Cerebellar cortex (tissue), 1 donor: Measurements from ENCODE around the gene SPATA16.
"Not testable (repeated sequence)": the region's sequence is repeated elsewhere in the genome, so short reads cannot be mapped to it uniquely, and the experiment has no call there.

ENCODE experiments used
- DNase-seq: peaks from one replicate; pipeline ENCODE4 v3.0.0-alpha.2; 2015; ENCODE audit warnings: low spot score

SPATA16 gene

DNA sequence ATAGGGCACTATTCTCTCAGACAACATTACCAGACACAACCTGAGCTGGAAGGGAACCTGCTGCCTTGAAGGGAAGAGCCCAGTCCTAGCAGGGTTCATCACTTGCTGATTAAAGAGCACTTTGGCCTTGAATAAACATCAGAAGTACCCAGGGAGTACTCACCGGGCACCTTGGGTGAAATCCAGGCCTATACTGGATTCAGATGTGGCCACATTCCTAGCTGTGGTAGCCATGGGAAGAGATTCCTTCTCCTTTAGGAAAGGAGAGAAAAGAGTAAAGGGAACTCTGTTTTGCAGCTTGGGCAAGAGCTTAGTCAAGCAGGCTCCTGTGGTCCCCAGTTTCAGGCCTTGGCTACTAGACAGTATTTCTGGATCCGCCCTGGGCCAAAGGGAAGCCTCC lies 195.0 kb downstream of the SPATA16 start:
- DNase-seq, result no peak

DNA sequence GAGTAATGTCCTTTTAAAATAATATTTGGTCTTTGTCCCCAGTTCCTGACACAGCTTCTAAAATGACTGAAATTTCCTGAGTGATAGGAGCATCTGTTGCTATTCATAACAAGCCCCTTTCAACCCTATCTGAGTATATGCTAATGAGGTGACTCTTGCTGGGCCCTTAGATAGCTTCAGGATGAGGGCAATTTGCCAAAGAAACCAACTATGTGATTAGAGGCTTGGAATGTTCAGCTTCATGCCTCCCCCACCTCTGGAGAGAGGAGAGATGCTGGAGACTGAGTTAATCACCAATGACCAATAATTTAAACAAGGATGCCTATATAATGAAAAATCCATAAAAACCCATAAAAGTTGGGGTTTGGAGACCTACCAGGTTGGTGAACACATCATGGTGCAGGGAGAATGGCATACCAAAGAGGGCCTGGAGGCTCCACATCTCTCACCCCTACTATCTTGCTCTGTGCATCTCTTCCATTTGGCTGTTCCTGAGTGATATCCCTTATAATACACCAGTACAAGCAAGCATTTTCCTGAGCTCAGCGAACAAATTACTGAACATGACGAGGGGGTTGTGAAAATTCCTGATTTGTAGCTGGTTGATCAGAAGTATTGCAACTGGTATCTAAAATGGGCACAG lies 201.3 kb downstream of the SPATA16 start:
- DNase-seq, result no peak

DNA sequence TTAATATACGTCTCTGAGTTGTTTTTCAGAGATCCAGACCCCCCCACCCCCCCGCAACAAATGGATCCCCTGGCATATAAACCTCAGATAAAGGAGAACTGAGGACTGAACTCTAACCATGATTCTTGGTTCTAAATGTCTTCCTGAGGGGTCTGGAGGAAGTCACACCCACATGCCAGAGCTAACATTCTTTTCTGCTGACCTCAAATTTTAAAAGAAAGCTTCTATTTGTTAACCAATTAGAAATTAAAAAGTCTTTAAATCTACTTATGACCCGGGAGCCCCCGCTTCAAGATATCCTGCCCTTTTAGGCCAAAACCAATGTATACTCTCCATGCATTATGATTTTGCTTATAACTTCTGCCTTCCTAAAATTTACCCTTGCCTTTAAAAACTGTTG lies 202.2 kb downstream of the SPATA16 start:
- DNase-seq, result no peak

DNA sequence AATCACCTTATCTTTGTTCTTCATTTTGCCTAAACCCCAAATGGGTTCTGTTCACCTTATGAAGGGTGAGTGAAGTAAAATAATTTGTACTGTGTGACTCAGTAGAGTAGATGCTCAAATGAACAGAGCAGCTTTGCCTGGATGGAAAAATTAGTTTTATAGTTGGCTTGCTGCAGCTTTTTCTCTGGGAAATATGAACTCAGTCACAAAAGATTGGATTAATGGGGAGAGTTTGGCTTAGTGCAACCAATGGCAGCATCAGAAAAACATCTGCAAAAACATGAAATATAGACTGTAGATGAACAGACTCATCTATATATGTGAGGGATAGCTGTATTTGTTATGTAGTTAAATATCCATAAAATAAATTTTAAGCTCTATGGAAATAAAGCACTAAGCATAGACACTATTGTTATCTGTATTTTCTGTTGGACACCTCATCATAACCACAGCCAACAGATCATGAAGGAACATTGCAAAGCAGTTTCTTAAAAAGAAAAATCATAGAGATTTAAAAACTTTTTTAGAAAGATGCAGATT lies 209.2 kb downstream of the SPATA16 start:
- DNase-seq, result no peak

GRCh38 chr3:172929451-172929850 lies 211.6 kb downstream of the SPATA16 start:
- no peak for DNase-seq

- DNase-seq, result no peak
These were observed 216.5 kb downstream of the SPATA16 start for GRCh38 chr3:172924546-172924945.

DNA sequence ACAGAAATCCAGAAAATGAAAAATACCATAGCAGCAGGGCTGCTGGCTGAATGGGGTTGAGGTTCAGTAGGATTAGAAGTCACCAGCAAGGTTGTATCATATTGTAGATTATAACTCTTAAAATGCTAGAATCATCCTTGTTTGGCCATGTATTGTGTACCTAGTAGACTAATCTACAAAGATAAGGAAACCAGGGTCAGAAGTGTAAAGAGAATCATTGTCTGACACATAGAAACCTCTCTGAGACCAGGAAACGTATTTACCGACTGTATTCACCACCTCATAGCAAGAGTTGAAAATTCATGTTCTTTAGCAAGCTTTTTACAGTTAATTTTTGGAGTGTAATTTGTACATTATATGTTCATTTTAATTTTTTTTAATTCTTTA lies 221.7 kb downstream of the SPATA16 start:
- DNase-seq, result no peak

DNA sequence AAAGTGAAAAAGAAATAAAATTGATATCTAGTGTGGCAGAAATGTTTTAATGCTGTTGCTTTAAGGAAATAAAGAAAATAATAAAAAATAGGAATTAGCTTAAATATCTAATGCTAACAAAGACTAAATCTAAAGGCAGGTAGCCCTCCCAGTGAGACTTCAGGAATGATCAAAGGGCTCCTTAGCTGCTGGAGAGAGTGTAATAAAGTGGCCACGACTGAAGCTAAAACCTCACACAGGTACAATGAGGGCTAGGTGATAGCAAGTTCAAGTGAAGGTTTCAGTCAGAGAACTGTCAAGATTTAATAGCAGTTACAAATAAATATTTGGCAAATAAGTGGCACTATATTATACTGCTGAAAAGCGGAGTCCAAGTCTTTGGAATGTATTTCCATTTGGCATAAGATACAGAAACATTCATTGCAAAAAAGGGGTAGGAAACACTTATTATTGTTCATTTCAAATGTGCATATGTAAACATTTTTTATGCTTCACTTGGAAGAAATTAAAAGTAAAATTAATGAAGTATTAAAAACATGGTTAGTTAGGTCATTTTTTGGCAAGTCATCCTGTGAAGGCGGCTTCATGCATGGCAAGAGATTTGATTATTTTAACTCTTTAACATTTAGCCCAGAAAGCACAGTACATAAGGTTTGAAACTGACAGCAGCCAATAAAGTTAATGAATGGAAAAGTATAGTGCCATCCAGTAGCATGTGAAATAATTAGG lies 222.3 kb downstream of the SPATA16 start:
- no peak for DNase-seq

DNA sequence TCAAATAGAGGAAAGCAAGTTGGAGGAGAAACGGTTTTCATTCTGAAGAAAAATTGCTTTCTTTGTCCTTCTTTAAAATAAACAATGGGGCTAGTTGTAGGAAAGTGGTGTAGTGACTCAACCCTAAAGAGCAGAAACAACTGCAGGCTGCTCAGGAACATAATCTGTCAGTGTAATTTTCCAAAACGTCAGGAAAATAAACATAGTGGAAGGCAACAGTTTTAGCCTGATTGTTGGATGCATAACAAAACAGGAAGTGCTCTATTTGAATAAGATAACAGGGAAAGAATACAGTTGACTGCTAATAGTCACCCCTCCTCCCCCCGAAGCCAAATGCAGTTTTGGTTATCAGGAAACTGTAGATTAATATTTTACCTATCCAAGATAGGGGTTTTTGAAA lies 222.9 kb downstream of the SPATA16 start:
- DNase-seq, result no peak

GRCh38 chr3:172915911-172916514 lies 225.0 kb downstream of the SPATA16 start:
- DNase-seq, result no peak

- DNase-seq, result no peak
These were observed 226.2 kb downstream of the SPATA16 start for GRCh38 chr3:172914854-172915253.

DNA sequence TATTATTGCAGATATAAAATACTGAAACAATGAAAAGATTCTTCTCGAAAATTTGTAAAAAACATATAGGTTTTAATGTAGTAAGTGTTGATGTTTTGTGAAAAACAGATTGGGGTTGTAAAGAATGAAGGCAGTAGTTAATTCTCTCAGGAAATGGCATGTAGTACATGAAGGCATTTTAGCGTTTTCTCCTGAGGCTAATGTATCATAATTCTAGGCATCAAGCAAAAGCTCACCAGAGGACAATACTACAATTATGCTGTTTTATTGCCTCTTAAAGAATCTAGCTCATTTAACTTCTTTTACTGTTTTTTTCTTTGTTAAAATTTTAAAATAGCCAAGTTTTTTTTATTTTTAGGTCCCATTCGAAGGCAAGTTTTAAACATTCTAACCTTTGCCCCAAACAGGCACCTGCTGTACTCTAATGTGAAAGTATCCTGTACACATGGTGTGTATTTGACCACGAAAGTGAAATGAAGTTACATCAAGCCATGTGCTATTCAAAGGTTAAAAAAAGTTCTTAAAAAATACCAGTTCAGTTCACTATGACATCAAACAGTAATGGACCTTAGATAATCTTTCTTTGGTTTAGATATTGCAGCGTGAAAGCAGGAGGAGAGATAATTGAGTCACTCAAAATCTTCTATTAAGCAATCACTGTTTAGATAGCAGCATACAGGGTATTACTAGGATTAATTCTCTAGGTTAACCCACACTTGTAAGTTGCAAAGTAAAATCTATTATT lies 227.0 kb downstream of the SPATA16 start:
- DNase-seq, result no peak

- DNase-seq, result no peak
These were observed 229.9 kb downstream of the SPATA16 start for GRCh38 chr3:172911142-172911541.

- no peak for DNase-seq
These were observed 232.2 kb downstream of the SPATA16 start for GRCh38 chr3:172908771-172909270.

- no peak for DNase-seq
These were observed 235.6 kb downstream of the SPATA16 start for GRCh38 chr3:172905451-172905850.

- no peak for DNase-seq
These were observed 236.2 kb downstream of the SPATA16 start for GRCh38 chr3:172904711-172905373.

- DNase-seq, result no peak
These were observed 237.3 kb downstream of the SPATA16 start for GRCh38 chr3:172903642-172904320.

DNA sequence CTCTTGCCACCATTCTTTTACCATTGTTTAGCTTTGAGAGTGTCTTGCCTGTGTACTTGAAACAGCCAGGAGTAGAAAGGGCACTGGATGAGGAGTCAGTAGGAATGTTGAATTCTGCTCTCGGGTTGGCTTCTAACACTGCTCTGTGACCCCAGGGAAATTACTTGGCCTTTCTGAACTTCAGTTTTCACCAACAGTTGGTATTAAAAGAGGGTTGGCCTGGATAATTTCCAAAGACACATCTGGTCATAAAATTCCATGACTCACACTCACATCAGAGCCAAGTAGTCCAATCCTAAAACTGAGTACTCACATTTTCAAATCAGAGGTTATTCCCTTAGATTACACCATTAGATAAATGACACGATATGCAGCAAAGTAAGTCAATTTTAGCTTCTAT lies 248.9 kb downstream of the SPATA16 start:
- DNase-seq, result no peak

GRCh38 chr3:172885704-172886103 lies 255.3 kb downstream of the SPATA16 start:
- no peak for DNase-seq

- no peak for DNase-seq
These were observed 258.5 kb downstream of the SPATA16 start for GRCh38 chr3:172882563-172882962.

DNA sequence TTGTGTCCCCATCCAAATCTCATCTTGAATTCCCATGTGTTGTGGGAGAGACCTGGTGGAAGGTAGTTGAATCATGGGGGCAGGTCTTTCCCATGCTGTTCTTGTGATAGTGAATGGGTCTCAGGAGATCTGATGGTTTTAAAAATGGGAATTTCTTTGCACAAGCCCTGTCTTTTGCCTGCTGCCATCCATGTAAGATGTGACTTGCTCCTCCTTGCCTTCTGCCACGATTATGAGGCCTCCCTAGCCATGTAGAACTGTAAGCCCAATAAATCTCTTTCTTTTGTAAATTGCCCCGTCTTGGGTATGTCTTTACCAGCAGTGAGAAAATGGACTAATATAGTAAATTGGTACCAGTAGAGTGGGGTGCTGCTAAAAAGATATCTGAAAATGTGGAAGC lies 261.7 kb downstream of the SPATA16 start:
- not testable (repeated sequence) for DNase-seq
